Brain pericyte (primary cell): ENCODE results near the gene HIVEP3.

Experiments
- DNase-seq: peaks from one replicate; pipeline ENCODE4 v3.0.0-alpha.2; 2012; ENCODE audit warnings: low read depth, low spot score

Gene HIVEP3

DNA sequence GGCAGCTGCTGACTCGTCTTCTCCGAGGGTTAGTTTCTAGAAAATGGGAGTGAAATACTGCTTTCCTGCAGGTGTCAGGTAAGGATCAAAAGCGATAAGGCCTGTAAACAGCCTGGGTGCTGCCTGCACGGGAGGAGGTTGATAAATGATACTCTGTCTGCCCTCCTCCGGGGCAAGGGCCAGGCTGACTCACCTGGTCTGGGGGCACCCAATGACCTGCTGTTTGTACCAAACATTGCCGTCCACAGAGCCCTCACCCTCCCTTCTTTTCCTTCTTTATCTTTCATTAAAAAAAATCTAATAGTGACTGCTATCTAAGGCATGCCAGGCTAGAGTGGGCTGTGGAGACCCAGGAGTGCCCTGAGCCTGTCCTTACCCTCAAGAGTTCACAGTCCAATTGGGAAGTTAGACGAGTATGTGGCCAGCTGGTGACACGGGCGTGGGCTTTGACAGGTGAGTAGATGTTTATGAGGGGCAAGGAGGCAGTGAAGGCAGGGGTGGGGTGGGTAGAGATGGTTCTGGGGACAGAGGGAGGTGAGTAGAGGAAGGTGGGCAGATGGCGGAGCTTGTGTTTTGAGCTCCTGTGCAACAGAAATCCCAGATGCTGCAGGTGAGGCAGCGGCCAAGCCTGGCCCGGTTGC is 450.5 kb downstream of the HIVEP3 start:
- no peak for DNase-seq

DNA sequence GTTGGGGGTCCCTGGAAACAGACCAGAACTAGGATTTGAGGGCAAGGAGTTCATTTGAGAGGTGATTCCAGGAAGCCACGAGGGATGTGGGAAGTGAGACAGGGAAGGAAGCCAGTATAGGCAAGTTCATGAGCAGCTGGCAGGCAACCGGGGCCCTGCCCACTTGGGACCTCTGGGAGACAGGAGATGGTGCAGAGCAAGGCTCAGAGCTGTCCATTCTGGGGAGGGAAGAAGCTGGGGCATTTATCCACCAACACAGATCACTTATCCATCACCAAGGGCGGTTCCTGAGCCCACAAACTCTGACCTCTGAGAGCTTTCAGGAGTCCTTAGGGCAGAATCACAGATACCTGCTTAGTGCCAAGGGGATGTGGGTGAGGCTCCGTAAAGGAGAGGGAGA is 451.0 kb downstream of the HIVEP3 start:
- no peak for DNase-seq

GRCh38 chr1:41466146-41466545 is 452.6 kb downstream of the HIVEP3 start:
- no peak for DNase-seq

GRCh38 chr1:41465741-41466140 is 453.0 kb downstream of the HIVEP3 start:
- DNase-seq: no peak

GRCh38 chr1:41464885-41465284 is 453.8 kb downstream of the HIVEP3 start:
- no peak for DNase-seq

DNA sequence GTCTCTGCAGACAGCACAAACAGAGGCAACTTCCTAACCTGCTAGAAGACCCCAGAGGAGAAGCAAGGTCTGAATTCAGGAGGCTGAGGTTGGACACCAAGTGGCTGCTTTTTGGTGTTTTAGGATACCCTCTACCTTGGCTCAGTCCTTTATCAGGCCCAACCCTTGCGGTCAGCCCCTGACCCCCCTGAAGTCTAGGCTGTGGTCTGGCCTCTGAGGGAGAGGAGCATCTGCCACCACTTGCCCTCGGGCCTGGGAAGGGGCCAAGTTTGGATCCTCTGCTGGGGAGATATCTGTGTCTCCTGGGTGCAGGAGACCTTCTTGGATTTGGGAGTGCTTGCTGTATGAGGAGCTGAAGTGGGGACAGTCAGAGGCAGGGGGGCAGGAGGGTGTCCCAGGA is 455.2 kb downstream of the HIVEP3 start:
- no peak for DNase-seq

DNA sequence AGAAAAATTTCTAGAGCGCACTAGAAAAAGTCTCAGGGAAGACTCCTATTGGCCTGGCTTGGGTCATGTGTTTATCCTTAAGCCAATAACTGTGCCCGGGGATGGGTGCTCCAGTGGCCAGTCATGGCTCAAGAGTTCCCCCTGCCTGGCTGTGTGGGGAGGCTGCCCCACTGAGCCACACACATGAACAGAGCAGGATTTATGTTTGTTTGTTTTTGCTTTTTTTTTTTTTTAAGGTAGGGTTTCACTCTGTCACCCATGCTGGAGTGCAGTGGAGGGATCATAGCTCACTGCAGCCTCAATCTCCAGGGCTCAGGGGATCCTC is 456.1 kb downstream of the HIVEP3 start:
- no peak for DNase-seq

DNA sequence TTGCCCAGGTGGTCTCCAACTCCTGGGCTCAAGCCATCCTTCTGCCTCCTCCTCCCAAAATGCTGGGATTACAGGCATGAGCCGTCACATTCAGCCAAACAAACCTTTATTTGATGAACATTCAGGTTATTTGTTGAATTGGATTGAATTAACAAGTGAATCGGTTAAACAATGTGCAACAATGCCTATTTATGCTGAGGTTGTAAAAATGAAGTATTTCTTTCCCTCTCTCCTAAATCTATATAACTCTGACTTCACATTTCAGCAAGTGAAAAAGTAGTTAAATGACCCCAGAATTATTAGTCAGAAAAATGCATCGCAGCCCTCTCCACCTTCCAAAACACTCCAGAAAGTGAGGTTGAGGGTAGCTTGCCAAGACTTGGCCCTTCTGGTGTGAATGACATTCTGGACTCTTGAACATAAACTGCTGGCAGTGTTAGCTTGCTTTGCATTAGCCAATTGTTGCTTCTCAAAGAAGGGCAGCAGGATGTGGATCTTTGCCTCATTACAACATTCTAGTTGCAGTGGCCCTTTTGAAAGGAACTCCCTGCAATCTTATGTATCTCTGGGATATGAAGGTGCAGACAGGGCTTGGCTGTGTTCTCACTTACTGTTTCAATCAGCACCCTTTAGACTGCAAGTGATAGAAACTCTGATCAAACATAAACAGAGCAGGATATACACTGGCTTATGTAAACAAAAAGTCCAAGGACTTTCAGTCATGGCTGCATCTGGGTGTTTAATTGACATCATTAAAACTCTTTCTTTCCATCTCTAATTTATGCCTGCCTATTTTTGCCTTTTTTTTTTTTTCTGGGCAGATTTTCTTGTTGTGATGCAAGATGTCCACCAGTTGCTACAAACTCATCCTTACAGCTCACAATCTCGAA is 456.7 kb downstream of the HIVEP3 start:
- no peak for DNase-seq

DNA sequence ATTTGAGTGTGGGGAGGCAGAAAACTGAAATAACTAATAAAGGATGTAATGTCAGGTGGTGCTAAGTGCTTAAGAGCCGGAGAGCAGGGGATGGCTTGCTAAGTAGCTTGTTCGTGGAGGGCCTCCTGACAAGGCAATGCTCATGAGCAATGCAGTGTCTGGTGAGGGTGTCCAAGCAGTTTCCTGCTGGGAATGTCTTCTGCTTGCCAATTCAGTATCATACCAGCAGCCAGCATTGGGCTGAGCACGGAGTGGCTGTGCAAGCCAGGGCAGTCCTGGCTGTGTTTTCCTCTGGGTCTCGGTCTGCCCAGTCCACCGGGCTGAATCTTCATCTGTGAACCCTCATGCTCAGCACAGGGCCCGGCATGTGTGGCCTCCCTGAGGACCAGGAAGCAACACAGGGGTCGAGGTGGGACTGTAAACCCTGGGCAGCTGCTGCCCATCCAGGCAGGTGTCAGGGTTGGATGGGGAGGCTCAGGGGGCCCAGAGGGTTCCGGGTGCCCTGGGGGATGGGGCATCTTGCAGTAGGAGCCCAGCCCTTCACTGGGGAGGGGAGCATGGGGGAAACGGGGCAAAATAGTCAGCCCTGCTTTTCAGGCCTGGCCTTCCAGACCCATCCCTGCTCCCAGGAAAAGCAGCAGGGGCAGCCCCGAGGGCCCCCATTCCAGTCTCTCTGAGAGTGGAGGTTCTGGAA is 461.7 kb downstream of the HIVEP3 start:
- DNase-seq: no peak
